Measurements from ENCODE around the gene RGL2.

DNA sequence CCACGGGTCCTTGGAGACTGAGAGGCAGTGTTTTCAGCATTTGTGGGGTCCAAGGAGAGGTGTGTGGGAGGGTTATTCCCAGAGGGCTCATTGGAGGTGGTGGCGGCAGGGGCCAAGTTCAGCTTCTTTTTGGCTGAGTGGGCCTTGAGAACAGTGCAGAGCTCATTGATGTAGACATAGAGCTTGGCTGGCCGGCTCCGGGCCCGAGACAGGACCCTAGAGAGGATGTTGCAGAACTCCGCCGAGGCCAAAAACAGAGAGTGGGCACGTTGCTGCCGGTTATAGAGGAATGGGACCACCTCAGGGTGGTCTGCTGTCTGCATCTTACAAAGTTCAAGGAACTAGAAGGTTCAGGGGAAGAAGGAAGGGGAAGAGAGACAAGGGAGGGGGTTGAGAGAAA, 22.5 kb upstream of the RGL2 start:
- no peak for TF ChIP-seq POLR2AphosphoS5 (IDR thresholded peaks at IDR 0.05; ENCODE audit: low read depth, low read length)
- TF ChIP-seq, protein P1, sequence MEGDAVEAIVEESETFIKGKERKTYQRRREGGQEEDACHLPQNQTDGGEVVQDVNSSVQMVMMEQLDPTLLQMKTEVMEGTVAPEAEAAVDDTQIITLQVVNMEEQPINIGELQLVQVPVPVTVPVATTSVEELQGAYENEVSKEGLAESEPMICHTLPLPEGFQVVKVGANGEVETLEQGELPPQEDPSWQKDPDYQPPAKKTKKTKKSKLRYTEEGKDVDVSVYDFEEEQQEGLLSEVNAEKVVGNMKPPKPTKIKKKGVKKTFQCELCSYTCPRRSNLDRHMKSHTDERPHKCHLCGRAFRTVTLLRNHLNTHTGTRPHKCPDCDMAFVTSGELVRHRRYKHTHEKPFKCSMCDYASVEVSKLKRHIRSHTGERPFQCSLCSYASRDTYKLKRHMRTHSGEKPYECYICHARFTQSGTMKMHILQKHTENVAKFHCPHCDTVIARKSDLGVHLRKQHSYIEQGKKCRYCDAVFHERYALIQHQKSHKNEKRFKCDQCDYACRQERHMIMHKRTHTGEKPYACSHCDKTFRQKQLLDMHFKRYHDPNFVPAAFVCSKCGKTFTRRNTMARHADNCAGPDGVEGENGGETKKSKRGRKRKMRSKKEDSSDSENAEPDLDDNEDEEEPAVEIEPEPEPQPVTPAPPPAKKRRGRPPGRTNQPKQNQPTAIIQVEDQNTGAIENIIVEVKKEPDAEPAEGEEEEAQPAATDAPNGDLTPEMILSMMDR (IDR thresholded peaks at IDR 0.05) = no peak
